Subcutaneous adipose tissue (tissue), 4 donors: ENCODE measurements around the gene FAM53B. TPM values are rescaled to one million over a fixed set of nuclear protein-coding genes. Genes with fewer than 3 reads are reported as not detected.

ENCODE experiments used
- total RNA-seq, 4 donors: library from RNA; depleted of rRNA; stranded (reverse); fragments of >200 nt; gene quantifications; one replicate each; pipeline ENCODE4 v1.1.0, GENCODE V29; 2016
- TF ChIP-seq, protein P1 (sequence below): fragments of 450-650 bp; IDR thresholded peaks from one replicate; pipeline ENCODE4 v1.5.1; 2016; ENCODE audit warnings: low read depth, mild to moderate bottlenecking, control low read depth, antibody characterized with exemption, moderate library complexity

Gene FAM53B
- total RNA-seq, 4 donors from 2014 or later = 13.5 to 39.2 (median 29.5) TPM

- TF ChIP-seq, protein P1, sequence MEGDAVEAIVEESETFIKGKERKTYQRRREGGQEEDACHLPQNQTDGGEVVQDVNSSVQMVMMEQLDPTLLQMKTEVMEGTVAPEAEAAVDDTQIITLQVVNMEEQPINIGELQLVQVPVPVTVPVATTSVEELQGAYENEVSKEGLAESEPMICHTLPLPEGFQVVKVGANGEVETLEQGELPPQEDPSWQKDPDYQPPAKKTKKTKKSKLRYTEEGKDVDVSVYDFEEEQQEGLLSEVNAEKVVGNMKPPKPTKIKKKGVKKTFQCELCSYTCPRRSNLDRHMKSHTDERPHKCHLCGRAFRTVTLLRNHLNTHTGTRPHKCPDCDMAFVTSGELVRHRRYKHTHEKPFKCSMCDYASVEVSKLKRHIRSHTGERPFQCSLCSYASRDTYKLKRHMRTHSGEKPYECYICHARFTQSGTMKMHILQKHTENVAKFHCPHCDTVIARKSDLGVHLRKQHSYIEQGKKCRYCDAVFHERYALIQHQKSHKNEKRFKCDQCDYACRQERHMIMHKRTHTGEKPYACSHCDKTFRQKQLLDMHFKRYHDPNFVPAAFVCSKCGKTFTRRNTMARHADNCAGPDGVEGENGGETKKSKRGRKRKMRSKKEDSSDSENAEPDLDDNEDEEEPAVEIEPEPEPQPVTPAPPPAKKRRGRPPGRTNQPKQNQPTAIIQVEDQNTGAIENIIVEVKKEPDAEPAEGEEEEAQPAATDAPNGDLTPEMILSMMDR = no peak
Measured at GRCh38 chr10:124587811-124588211, 156.4 kb downstream of the FAM53B start.

DNA sequence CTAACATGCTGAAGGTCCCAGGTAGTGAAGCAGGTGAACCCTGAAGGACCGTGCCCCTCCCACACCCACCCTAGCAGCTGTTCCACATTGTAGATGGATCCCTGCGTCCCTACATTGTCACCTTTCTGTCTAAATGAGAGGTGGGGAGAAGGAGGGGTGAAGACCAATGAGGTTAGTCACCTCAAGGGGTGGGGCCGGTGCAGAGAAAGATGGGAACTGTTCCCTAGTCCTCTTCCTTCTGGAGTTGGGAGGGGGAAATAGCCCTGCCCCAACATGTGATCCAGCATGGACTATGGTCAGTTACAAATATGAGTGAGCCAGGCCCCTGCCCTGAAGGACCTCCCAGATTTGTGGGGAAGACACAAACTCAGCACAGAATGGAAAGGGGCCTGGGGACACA, 158.0 kb downstream of the FAM53B start:
- TF ChIP-seq, protein P1 = no peak

GRCh38 chr10:124579011-124579399, 165.2 kb downstream of the FAM53B start:
- TF ChIP-seq, protein P1 = no peak

GRCh38 chr10:124578231-124579010, 165.8 kb downstream of the FAM53B start:
- TF ChIP-seq, protein P1 = no peak

GRCh38 chr10:124577651-124578050, 166.5 kb downstream of the FAM53B start:
- TF ChIP-seq, protein P1 = no peak

DNA sequence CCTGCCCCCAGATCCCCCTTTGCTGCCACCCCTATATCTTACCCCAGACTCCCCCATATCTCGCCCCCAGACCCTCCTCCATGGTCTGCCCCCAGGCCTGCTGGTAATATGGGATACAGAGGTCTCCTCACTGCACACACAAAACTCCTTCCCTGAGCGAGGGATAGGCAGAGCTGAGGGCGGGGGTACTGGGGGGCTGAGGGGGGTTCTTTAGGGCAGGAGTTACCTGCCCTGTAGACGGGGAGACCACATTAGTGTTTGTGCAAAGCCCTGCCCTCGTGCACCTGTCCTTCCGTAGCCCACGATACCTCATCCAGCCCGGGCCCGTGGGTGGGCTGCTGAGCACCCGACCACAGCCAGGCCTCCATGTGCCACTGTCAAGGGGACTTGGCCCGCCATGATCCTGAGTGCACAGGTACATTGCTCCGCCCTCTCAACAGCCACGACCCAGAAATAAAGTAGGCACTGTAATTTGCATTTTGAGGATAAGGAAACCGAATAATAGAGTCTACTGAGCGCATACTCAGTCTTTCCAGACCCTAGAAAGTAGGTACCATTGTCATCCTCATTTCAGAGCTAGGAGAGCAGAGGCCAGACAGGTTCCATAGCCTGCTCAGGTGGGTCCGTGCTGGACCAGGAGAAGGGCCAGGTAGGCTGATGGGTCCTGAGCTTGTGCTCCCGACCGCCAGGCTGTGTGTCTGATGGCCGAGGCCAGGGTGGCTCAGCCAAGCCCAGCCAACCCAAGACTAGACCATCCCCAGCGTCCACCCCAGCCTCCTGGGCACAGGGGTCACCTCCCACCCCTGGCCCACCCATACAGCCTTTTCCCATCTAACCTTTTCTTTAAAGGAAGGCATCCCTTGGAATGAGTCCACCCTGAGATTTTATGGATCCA, 167.4 kb downstream of the FAM53B start:
- TF ChIP-seq, protein P1 = no peak
